ENCODE measurements around the gene LRRC25. TPM values are rescaled to one million over a fixed set of nuclear protein-coding genes. Genes with fewer than 3 reads are reported as not detected.

Gene LRRC25
- total and polyA plus RNA-seq, 3 donors from 2014 or later, result 1.6 to 4.0 (median 3.4) TPM

GRCh38 chr19:18439025-18439909, 41.8 kb upstream of the LRRC25 start:
- Histone ChIP-seq H3K4me1 (peaks cover 54% of the 10 kb centered on the region), H3K27me3 (no peaks in the 10 kb centered on the region), H3K9me3 (no peaks in the 10 kb centered on the region), H3K36me3 (ENCODE audit: low read depth, missing control alignments) (no peaks in the 10 kb centered on the region), H3K4me3 (no peak overlapping the region), H3K27ac (peak overlapping the region; percentile 71 to 88)
- intact Hi-C loops (cut with DNase I; ENCODE audit: low total_unique reads), result no loop called here
- 23 to 26% methylated on average over 13 of the region's 13 CpGs for WGBS, 2 donors
- peak; percentile 82 for DNase-seq
- TF ChIP-seq POLR2A (IDR thresholded peaks at IDR 0.05), result no peak
- no peak for TF ChIP-seq CTCF (IDR thresholded peaks at IDR 0.05)

DNA sequence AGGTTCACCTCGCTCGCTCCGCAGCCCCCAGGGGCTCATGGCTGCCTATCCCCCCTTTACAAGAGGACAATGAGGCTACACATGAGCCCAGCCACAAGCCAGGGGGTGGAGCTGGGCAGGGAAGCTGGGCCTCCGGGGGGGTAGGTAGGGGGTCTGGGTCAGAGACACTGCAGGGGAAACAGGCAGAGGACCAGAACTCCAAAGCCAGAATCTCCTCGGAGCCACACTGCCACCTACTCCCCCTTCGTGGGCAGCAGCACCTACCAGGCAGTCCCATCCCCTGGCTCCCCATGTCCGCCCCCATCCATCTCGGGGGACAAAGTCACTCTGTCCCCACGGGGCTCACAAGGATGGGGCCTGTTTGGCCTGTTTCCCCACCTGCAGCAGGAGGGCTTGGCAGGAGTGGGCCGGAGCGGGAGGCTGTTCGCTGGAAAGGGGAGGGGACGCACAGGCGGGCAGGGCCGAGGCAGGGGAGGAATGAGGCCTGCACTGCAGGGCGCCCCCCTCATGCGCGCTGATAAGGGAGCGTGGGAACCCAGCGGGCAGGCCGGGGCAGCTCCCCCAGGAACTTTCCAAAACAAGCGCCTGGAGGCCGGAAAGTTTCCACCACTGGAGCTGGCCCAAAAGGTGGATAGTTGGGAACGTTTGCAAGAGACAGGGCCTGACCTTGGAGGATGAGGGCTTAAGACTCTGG, 41.1 kb upstream of the LRRC25 start:
- Histone ChIP-seq H3K4me1 (peaks cover 53% of the 10 kb centered on the region), H3K27ac (peak overlapping the region; percentile 71 to 88), H3K27me3 (no peaks in the 10 kb centered on the region), H3K9me3 (no peaks in the 10 kb centered on the region), H3K4me3 (peak overlapping the region; percentile 74 to 91), H3K36me3 (ENCODE audit: low read depth, missing control alignments) (no peaks in the 10 kb centered on the region)
- 2 to 4% methylated on average over 13 to 24 of the region's 24 CpGs for WGBS, 2 donors
- TF ChIP-seq POLR2A (IDR thresholded peaks at IDR 0.05) (no peak), CTCF (IDR thresholded peaks at IDR 0.05) (no peak)
- intact Hi-C loops (cut with DNase I; ENCODE audit: low total_unique reads), result no loop called here
- DNase-seq, result peak; percentile 88

DNA sequence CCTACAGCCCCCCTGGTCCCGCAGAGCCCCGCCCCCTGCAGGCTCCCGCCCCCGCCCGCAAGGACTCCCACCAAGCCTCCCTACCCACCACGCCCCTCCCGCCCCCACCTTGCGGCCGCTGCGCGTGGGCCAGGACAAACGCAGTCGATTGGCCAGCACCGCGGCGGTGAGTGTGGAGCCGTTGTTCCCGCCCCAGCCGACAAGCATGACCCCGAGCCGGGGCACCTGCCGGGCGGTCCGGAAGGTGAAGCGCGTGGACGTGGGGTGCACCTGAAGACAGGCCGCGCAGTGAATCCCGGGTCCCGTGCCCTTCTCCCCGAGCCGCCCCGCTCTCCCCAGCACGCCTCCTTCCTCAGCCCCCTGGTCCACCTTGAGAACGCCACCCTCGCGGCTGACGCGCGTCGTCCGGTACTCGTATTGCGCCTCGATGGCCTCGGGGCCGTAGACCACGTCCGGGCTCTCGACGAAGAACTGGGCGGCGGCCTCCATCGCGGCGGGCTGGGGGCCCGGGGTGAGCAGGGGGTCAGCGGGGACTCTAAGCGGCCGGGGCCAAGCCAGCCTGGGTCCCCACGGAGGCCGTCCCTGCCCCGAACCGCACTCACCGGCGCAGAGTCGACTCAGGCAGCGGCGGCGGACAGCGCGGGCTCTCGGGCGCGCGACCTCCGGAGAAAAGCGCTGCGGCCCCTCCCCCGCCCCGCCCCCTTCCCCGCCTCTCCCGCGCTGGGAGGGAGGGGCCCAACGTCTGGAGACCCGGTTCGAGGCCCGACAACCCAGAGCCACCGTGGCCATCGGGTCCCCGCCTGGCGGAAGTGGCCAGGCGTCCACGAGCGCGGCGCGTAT, 40.3 kb upstream of the LRRC25 start, which contains the start of gene ISYNA1:
TSS of gene ISYNA1 (minus strand) at position 643 of the 840 bp plus-strand sequence. CDS start at position 489, 154 bp downstream.
- Histone ChIP-seq H3K36me3 (ENCODE audit: low read depth, missing control alignments) (no peaks in the 10 kb centered on the region), H3K4me3 (peak within 1 kb of the TSS; percentile 74 to 91), H3K27ac (peak within 1 kb of the TSS; percentile 71 to 88), H3K4me1 (peaks cover 52% of the 10 kb centered on the region), H3K27me3 (no peaks in the 10 kb centered on the region), H3K9me3 (no peaks in the 10 kb centered on the region)
- TF ChIP-seq CTCF (IDR thresholded peaks at IDR 0.05) (no peak), POLR2A (IDR thresholded peaks at IDR 0.05) (no peak)
- WGBS, 2 donors, result 1% methylated on average over 48 of the region's 99 CpGs; no CpG with 5 or more reads in 1 of the 2 donors
- peak; percentile 82 for DNase-seq
- intact Hi-C loops (cut with DNase I; ENCODE audit: low total_unique reads), result no loop called here

- Histone ChIP-seq H3K9me3 (no peaks in the 10 kb centered on the region), H3K4me1 (peaks cover 55% of the 10 kb centered on the region), H3K36me3 (ENCODE audit: low read depth, missing control alignments) (no peaks in the 10 kb centered on the region), H3K27me3 (no peaks in the 10 kb centered on the region), H3K27ac (peak overlapping the region; percentile 71 to 88), H3K4me3 (peak overlapping the region; percentile 74 to 91)
- TF ChIP-seq CTCF (IDR thresholded peaks at IDR 0.05) (no peak), POLR2A (IDR thresholded peaks at IDR 0.05) (no peak)
- peak; percentile 92 for DNase-seq
- WGBS, 2 donors, result 20 to 62% methylated on average over 21 to 56 of the region's 67 CpGs
- intact Hi-C loops (cut with DNase I; ENCODE audit: low total_unique reads), result no loop called here
These were observed 39.5 kb upstream of the LRRC25 start for GRCh38 chr19:18436671-18437490.
